ENCODE measurements around the gene BEX1. TPM values are rescaled to one million over a fixed set of nuclear protein-coding genes. Genes with fewer than 3 reads are reported as not detected.

Gene BEX1
- total RNA-seq, 1 experiment from 2014 or later: 104 TPM

DNA sequence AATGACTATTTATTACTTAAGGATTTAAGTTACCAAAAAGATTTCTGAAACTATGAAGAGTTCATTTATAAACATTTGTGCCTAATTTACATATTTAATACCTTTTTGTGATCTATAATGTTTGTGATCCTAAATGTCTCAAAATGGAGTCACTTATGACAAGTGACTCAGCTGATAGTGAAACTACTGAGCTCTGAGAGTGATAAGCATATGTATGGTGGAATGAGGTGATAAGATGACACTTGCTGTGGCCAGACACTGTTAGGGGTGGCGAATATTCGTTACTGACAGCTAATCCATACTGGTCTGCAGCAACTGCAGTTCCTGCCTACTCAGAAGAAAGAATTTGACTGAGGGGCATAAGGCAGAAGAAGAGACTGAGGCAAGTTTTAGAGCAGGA, 34.5 kb upstream of the BEX1 start:
- intact Hi-C loops (cut with micrococcal nuclease; ENCODE audit: unreplicated experiment): no loop called here
- ChIA-PET CTCF (no interaction called here), POLR2A (ENCODE audit: low non-redundant PET) (no interaction called here)
- H3K27ac ChIP-seq (ENCODE audit: low read depth, low read length, poor library complexity, severe bottlenecking): no peak overlapping the region
- no peak overlapping the region for H3K4me3 ChIP-seq (ENCODE audit: low read depth, low read length, poor library complexity, severe bottlenecking)
- DNase-seq (ENCODE audit: low spot score): no peak
- no peaks in the 10 kb centered on the region for H3K36me3 ChIP-seq (ENCODE audit: insufficient read depth, low read length, poor library complexity, severe bottlenecking)
- no TSS peak for BruUV-seq (replicated peaks)
- TF ChIP-seq, protein P1, sequence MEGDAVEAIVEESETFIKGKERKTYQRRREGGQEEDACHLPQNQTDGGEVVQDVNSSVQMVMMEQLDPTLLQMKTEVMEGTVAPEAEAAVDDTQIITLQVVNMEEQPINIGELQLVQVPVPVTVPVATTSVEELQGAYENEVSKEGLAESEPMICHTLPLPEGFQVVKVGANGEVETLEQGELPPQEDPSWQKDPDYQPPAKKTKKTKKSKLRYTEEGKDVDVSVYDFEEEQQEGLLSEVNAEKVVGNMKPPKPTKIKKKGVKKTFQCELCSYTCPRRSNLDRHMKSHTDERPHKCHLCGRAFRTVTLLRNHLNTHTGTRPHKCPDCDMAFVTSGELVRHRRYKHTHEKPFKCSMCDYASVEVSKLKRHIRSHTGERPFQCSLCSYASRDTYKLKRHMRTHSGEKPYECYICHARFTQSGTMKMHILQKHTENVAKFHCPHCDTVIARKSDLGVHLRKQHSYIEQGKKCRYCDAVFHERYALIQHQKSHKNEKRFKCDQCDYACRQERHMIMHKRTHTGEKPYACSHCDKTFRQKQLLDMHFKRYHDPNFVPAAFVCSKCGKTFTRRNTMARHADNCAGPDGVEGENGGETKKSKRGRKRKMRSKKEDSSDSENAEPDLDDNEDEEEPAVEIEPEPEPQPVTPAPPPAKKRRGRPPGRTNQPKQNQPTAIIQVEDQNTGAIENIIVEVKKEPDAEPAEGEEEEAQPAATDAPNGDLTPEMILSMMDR (conservative IDR thresholded peaks at IDR 0.05; ENCODE audit: low read depth, low read length): no peak
- no peak for TF ChIP-seq EZH2 (IDR thresholded peaks at IDR 0.05; ENCODE audit: borderline replicate concordance, low read depth, low read length, poor library complexity, severe bottlenecking)
- H3K4me1 ChIP-seq (ENCODE audit: insufficient read depth, low read length, poor library complexity, severe bottlenecking): peaks cover 26% of the 10 kb centered on the region
- H3K27me3 ChIP-seq (replicated peaks; ENCODE audit: insufficient read depth, low read depth, low read length, poor library complexity): no peaks in the 10 kb centered on the region
- no peaks in the 10 kb centered on the region for H3K9me3 ChIP-seq (ENCODE audit: low read depth, low read length, poor library complexity, severe bottlenecking)

GRCh38 chrX:103092942-103093341, 29.0 kb upstream of the BEX1 start, which contains the start of gene NXF3:
Gene NXF3 (minus strand): TSS chrX:103093143. CDS start chrX:103093023, 120 bp downstream.
- Histone ChIP-seq H3K4me3 (ENCODE audit: low read depth, low read length, poor library complexity, severe bottlenecking) (no peak within 1 kb of the TSS), H3K27me3 (replicated peaks; ENCODE audit: insufficient read depth, low read depth, low read length, poor library complexity) (no peaks in the 10 kb centered on the region), H3K27ac (ENCODE audit: low read depth, low read length, poor library complexity, severe bottlenecking) (no peak within 1 kb of the TSS), H3K36me3 (ENCODE audit: insufficient read depth, low read length, poor library complexity, severe bottlenecking) (no peaks in the 10 kb centered on the region), H3K4me1 (ENCODE audit: insufficient read depth, low read length, poor library complexity, severe bottlenecking) (no peaks in the 10 kb centered on the region), H3K9me3 (ENCODE audit: low read depth, low read length, poor library complexity, severe bottlenecking) (no peaks in the 10 kb centered on the region)
- ChIA-PET CTCF (no interaction called here), POLR2A (ENCODE audit: low non-redundant PET) (no interaction called here)
- intact Hi-C loops (cut with micrococcal nuclease; ENCODE audit: unreplicated experiment): no loop called here
- BruUV-seq (replicated peaks): no TSS peak
- TF ChIP-seq, protein P1 (conservative IDR thresholded peaks at IDR 0.05; ENCODE audit: low read depth, low read length): no peak
- no peak for TF ChIP-seq EZH2 (IDR thresholded peaks at IDR 0.05; ENCODE audit: borderline replicate concordance, low read depth, low read length, poor library complexity, severe bottlenecking)
- DNase-seq (ENCODE audit: low spot score): no peak

- no peaks in the 10 kb centered on the region for H3K4me1 ChIP-seq (ENCODE audit: insufficient read depth, low read length, poor library complexity, severe bottlenecking)
- no peaks in the 10 kb centered on the region for H3K36me3 ChIP-seq (ENCODE audit: insufficient read depth, low read length, poor library complexity, severe bottlenecking)
- intact Hi-C loops (cut with micrococcal nuclease; ENCODE audit: unreplicated experiment): no loop called here
- no peak overlapping the region for H3K27ac ChIP-seq (ENCODE audit: low read depth, low read length, poor library complexity, severe bottlenecking)
- CTCF ChIA-PET: no interaction called here
- H3K4me3 ChIP-seq (ENCODE audit: low read depth, low read length, poor library complexity, severe bottlenecking): no peak overlapping the region
- DNase-seq (ENCODE audit: low spot score): no peak
- no peaks in the 10 kb centered on the region for H3K27me3 ChIP-seq (replicated peaks; ENCODE audit: insufficient read depth, low read depth, low read length, poor library complexity)
- BruUV-seq (replicated peaks): no TSS peak
- no peak for TF ChIP-seq EZH2 (IDR thresholded peaks at IDR 0.05; ENCODE audit: borderline replicate concordance, low read depth, low read length, poor library complexity, severe bottlenecking)
- TF ChIP-seq, protein P1 (conservative IDR thresholded peaks at IDR 0.05; ENCODE audit: low read depth, low read length): no peak
- H3K9me3 ChIP-seq (ENCODE audit: low read depth, low read length, poor library complexity, severe bottlenecking): no peaks in the 10 kb centered on the region
- POLR2A ChIA-PET (ENCODE audit: low non-redundant PET): no interaction called here
Observed at GRCh38 chrX:103081051-103081450, 17.1 kb upstream of the BEX1 start.

Measured in A673 (cell line).